Stimulated activated CD4-positive, alpha-beta T cell treated with anti-CD3 and anti-CD28 coated beads, Interleukin-4, amount 100 ng/mL, for 48 hours (primary cell): Measurements from ENCODE around the gene PTPN14.
"Not testable (repeated sequence)": the region's sequence is repeated elsewhere in the genome, so short reads cannot be mapped to it uniquely, and the experiment has no call there.

Source experiments
- DNase-seq, 2 donors: peaks; one replicate each; pipeline ENCODE4 v3.0.0-alpha.2; 2020; ENCODE audit warnings: low read depth in 2 of 2

Gene PTPN14

DNA sequence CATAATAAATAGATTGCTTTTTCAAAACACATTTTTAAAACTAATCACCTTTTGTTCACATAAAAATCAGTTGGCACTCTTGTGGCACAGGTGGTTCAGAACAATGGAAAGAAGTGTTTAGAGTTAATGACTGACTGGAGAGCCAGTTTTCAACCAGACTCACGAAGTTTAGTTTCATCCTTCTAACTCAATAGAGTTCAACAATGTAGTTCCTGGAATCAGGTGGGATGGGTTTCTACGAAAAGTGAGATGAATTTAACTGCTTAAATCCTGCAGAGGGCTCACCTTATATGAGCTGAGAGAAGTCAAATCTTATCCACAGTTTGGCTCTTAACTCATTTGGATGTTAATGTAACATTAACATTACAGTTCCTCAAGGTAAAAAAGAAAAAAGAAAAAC, 153.9 kb downstream of the PTPN14 start:
- no peak for DNase-seq

DNA sequence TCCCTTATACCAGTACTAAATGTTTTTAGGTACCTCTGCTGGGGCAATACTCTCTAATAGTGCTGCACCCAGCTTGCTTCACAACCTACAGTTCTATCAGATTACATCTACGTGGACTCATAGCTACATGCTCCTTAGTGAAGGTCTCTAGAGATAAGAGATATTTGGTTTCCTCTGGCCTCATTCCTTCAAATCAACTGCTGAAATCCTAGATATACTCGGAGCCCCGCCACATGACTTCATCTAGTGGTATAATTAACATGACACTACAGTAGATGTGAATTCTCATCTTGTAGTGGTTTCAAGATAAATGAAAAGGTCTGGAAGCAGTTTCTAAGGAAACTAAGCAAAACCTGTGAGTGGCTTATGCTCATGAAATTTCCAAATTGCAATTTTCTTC, 155.1 kb downstream of the PTPN14 start:
- DNase-seq, result no peak

DNA sequence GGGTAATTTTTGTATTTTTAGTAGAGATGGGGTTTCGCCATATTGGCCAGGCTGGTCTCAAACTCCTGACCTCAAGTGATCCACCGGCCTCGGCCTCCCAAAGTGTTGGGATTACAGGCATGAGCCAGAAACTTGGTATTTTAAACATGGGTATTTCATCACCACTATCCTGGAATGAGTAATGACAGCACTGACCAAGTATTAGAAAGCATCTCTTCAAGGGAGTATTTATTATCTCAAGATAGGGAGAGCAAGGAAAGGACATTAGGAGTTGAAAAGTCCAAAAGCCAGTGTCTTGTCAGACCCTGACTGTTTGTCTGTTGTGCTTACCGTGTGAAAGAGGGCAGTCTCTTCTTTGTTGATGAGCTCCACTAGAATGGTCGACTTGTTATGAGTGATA, 156.8 kb downstream of the PTPN14 start:
- not testable (repeated sequence) for DNase-seq

DNA sequence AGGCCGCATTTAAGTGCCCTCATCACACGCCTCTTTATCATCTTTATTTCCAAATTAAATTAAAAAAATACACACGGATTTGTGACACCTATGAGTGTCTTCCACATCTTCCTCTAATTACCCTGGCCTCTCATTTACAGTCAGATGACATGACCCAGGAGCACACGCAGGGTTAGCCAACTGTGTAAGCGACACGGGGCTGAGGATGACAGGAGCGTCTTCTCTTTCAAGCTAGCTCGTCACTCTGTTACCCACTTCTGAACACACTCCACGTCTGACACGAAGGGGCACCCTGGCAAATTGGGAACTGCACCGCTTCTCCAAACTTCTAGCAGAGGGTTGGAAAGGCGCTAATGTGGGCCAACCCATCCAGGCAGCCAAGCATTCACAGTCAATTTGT, 158.3 kb downstream of the PTPN14 start:
- no peak for DNase-seq

DNA sequence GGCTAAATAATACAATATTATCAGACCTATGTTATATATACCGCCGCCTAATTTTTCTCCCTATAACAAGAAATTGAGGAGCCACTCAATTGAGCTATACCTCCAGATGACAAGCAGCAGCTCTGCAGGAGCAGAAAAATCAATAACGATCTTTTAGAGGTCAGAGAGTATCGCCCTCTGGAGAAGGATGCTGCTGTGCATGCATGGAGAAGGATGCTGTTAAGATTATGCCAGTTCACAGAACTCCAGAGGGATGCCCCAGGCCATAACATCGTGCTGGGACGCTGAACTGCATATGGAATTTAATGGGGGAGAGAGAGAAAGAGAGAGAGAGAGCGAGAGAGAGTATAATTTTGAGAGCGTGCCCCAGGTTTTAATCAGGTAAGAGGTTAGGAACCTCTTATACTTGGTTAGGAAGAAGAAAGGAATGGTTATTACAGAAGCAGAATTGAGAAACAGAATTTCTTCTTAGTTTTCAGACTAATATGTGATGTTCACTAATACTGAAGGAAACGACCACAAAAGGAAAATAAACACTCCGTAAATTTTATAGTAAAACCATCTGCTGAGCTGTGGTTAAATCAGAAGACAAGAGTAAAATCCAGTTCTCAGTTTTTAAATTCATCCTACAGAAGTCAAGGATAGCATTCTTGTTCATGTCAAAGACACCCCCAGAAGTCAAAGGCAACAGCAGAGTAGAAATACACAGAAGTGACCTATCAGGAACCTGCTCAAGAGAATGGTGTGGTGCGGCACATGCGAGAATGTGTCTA, 159.3 kb downstream of the PTPN14 start:
- no peak for DNase-seq

DNA sequence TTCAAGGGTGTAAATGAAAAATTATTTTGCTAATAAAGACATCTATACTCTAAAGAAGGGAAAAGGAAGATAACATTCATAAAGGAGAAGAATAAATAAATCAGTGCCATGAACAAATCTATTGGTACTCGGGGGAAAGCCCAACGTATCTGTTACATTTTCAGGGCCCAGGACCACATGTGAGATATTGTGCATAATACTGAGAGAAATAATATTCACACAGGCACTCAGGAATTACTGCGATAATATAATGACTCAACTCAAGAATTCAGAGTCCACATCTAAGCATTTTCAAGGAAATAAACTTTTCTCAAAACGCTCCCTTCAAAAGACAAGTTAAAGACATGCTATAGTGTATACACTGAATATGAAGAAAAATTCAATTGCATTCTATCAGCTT, 161.7 kb downstream of the PTPN14 start:
- no peak for DNase-seq

DNA sequence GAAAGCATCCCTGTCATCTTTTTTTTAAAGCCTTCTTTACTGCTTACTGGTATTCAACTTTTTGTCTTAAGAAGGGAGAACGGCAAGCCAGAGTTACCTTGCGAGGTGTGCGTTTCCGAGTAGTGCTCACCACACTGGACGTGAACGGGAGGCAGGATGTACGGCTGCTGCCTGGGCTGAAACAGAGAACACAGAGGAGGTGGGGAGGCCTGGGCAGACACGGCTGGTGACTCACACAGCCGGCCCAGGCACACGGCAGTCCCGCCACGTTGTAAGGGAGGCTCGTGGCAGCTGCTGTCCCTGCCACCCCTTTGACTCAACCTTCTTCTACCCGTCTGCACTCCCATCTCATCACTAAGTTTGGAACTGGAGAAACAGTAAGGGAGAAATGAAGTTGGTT, 164.7 kb downstream of the PTPN14 start:
- no peak for DNase-seq

DNA sequence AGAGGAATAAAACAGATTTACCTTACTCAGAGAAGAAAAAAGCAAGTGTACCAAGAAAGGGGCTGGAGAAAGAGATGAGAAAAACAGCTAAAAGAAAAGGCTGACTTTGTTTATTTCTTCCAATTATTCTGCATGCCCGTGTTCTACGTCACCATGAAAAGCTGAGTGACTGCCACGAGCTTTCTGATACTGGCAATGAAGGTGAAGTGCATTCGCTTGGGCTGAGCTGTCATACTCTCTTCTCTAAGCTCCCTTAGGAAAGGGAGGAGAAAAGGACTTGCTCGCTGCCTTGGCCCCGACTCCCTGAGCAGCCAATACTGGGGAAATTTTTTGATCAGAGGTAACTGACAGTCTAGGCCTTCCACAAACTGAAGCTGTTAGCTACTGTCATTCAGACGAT, 165.1 kb downstream of the PTPN14 start:
- no peak for DNase-seq

DNA sequence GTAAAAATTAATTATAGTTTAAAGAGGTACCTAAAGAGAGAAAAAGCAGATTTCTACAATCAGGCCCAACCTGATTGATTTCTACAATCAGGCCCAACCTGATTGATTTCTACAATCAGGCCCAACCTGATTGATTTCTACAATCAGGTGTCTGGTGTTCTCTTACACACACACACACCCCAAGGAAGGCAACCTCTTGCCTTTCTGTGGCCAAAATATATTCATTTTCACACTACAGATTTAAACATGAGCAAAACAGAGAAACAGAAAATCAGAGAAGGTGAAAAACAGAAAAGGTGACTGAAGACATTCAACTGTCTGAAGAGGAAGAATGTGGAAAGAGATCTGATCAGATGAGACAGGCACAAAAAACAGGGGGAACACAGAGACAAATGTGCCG, 166.0 kb downstream of the PTPN14 start:
- no peak for DNase-seq

DNA sequence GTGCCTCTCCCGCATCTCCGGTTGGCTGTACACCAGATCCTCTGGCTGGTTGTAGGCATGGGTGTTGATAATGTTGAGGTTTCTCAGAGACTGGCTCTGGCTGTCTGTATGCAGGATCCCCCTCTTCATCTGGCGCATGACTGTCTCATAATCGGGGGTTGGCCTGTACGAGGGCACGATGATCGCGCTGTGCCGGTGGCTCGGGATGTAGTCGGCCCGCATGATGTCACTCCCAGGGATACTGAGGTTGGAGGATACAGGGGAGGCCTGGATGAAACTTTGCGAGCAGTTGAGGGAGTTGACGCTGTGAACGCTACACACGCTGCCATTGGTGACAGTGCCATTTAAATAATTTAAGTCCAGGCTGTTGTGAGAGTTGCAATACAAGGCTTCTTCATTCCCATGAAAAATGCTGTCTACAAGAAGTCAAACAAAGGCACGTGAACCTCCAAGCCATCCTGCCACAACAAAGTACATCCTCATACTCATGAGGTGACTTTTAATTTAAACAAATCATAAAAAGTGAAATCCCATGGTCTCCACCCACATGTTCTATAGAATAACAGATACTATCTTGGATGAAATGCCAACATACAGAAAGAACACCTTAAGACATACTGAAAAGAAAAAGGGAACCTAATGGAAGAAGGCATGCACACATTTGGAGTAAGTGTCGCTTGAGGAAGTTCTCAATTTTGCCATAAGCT, 166.9 kb downstream of the PTPN14 start:
- no peak for DNase-seq

DNA sequence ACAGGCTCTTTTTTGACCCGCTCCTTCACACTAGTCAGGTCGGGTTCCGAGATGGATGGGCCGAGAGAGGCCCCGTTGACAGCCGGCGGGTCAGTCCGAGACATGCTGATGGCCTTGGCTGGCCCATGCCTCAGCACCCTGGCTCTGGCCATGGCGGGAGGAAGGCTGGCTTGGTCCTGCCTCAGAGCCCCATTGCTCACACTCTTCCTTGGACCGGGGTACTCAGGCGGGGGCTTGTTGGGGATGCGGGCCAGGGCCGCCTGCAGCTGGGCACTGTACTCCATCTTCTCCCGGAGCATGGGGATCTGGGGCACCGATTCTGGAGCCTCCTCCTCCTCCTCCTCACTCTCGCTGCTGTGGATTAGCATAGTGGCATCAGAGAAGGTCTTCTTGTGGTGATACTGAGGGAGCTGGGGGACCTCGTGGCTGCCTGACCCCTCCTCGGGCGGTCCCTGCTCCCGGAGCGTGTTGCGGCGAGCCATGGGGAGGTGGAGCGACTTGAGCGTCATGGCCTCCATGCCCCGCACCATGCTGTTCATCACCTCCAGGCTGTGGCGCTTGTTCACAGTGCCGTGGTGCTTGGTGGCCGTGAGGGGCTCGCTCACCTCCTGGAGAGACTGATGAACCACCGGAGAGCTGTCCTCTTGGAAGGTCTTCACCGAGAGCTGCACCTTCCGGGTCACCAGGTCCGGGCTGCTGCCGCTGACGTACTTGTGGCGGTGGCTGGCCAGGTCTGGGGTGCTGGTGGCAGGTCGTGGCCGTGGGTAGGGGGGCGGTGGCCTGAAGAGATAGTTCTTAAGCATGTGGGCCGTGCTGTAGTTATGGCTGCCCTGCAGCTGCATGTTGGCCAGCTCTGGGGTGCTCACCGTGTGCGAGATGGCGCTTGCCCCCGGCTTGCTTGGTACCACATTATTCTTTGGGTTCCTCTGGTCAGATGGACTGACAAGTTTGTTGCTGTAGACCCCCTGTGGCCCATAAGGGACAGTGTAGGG, 167.7 kb downstream of the PTPN14 start:
- DNase-seq, result no peak

DNA sequence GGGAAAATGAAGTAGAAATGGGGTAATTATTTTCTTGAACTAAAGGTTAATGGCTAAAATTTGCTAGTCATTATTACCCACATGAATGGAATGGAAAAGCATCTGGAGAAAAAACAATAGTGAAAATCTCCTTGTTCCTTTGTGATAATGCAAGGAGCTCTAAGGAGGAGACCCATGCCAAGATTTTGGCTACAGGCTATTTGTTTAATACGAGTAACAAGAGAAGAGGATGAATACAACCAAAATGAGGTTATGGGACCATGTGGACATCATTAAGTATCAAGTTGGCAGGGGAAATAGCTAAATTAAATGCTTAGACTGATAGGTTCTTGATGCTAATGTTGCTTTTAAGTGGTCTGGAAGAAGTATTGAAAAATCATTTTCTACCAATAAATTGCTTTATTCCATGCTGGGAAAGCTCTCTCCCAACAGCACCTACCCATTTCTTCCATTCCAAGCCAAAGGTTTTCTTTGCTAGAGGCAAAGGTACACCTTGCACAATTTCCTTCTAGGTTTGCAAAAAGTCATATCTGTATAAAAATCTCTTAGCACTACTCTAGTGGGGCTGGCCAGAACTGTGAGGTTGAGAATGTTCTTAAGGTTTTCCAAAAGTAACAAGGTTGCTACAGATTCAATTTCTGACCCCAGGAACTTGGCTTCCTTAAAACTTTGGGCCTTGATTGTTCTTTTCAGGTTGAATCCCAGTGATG, 170.3 kb downstream of the PTPN14 start:
- no peak for DNase-seq

DNA sequence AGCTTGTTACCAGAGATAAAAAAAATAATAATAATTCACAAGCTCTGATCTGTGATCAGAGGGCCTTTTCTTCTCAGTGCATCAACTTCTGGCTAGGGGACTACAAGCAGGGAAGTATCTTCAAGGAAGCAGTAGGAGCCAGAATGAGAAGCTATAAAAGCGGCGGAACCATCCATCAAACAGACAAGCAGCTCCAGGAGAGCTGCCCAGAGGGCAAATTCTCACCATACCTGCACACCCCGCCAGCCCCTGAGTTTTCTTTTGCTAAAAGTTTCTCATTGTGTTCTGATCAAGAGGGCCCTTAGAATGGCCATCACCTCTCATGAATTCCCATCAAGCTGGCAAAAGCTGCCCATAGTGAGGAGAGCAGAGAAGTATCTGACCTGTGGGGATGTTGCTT, 171.0 kb downstream of the PTPN14 start:
- no peak for DNase-seq

DNA sequence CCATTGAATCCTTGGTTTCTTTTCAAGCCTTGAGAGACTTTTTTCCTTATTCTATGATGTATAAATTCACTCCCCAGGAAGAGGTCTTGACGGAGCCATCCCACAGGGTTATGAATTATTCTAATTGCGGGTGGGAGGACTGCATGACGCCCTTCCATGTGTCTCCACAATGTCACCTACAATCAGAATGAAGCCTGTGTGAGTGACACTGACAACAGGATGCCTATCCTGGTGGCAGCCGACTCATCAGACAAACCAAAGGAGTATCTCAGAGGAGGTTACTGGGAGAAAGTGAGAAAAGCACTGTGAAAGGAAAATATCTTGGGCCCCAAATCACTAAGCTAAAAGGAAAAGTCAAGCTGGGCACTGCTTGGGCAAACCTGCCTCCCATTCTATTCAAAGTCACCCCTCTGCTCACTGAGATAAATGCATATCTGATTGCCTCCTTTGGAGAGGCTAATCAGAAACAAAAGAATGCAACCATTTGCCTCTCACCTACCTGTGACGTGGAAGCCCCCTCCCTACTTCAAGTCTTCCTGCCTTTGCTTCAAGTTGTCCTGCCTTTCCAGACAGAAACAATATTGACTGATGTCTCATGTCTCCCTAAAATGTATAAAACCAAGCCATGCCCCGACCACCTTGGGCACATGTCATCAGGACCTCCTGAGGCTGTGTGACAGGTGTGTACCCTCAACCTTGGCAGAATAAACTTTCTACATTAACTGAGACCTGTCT, 172.0 kb downstream of the PTPN14 start:
- DNase-seq, result no peak

DNA sequence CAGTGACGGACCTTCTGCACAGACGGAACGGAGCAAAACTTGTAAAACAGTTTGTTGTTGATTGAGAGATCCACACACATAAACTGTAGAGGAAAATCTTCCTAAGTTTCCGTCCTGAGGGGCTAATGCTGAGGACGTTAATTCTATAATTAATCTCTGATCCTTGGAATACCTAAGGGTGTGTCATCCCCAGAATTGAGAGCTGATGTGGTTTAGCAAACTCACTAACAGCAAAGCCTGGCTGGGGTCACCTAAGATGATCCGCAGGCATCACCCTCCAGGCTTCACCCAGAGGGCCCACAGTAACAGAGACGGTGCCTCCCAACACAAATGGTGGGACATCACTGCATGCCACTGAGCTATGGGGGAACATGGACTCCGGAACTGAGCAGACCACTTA, 172.9 kb downstream of the PTPN14 start:
- DNase-seq, result no peak

DNA sequence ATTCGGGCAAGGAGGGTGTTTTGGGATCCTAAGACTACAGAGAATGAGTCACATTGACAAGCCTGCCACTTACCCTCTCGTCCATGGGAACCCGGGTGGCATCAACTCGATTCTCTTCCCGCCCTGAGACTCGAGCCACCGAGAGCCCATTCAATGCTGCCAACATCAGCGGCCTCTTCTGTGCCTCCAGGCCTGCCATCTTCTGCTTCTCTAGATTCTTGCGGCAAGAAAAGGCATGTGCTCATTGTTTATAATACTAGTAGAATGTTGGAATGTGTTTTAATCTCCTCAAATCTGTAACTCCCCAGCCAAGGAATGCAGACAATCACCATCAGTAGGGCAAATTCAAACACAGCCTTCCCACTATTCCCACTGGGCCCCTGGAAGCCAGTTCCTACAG, 173.5 kb downstream of the PTPN14 start:
- no peak for DNase-seq

DNA sequence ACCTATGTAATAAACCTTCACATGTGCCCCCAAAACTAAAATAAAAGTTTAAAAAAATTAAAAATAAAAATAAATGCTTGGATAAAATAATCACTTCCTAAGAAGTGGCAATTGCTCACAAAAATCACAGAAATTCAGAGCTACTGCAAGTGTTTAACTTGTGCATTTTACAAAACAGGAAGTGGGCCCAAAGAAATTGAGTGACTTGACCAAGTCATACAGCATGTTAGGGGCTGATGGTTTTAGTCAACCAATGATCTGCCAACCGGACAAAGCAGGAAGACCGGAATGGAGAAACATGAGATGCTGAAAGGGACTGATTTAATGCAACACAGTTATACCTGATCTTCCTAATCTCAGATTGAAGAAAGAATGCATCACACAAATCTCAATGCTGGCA, 173.9 kb downstream of the PTPN14 start:
- no peak for DNase-seq

DNA sequence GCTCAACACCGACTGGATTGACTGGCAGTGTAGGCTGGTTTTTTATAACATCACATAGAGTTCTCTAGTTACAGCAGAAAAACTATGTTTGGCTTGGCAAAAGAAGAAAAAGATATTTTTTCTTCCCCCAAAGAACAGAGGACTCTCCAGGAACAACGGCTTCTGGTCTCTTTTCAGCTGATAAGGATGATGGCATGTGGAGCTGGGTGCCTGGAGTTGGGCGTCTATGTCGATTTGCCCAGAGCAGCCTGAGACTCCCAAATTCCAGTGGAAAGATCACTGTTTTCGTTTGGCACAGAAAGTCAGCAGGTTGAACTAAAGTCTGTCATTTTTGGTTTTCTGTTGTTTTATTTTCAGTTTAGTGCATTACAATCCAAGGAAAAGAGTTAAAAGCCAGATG, 179.3 kb downstream of the PTPN14 start:
- DNase-seq, result no peak

DNA sequence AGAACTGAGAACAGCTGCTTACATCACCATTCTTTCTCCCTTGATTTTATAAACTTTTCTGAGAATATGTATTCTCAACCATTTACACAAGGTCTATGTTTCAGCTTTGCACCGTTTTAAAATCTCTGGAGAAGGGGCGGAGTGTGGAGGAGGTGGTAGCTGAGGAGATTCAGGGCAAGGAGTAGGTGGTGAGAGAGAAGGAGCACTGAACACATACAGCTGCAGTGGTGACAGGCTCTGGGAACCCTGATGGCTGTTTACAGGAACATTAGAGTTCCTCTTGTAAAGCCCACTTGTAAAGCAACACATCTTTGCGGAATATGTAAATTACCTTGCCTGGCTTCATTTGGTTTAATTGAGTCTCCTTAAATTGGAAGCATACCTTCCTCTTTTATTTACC, 180.8 kb downstream of the PTPN14 start:
- DNase-seq, result no peak

DNA sequence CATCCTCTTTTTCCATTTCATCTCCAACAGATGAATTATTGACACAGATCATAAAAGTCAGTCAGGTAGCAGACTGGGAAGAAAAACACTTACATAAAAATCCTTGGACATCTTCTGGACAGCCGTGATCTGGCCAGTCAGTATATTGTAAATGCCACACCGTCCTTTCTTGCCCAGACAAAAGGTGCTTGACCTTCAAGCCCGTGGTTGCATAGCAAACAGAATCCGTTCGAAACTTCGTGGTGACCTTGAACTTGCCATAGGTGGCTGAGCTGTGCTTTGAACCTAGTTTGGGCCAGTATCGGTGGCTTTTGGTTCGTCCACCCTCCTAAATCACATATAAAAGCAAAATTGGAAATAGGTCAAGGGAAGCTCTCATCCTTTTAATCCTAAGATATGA, 182.0 kb downstream of the PTPN14 start:
- no peak for DNase-seq

DNA sequence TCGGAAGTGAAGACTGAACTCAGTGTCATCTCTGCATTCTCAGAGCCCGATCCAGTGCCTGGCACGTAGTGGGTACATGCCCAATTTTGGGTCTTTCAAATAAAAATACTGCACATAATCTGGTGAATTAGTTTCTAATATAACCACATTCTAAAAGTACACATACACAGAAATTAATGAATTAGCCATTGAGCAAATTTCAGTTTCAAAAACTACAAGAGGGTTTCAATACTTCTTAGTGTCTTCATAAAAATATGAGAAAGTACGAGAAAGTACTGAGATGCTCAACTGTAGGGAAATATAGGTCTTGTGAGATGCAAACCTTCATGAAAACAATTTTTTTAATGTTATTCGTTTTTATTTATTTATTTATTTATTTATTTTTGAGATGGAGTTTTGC, 183.6 kb downstream of the PTPN14 start:
- no peak for DNase-seq
